Activated naive CD8-positive, alpha-beta T cell treated with anti-CD3 and anti-CD28 coated beads, Interleukin-2, amount 50 U/mL, for 16 hours (primary cell): ENCODE measurements around the gene POU2F3.

ENCODE experiments used
- DNase-seq: peaks from one replicate; pipeline ENCODE4 v3.0.0-alpha.2; 2020; ENCODE audit warnings: low read depth, low spot score

Gene POU2F3

DNA sequence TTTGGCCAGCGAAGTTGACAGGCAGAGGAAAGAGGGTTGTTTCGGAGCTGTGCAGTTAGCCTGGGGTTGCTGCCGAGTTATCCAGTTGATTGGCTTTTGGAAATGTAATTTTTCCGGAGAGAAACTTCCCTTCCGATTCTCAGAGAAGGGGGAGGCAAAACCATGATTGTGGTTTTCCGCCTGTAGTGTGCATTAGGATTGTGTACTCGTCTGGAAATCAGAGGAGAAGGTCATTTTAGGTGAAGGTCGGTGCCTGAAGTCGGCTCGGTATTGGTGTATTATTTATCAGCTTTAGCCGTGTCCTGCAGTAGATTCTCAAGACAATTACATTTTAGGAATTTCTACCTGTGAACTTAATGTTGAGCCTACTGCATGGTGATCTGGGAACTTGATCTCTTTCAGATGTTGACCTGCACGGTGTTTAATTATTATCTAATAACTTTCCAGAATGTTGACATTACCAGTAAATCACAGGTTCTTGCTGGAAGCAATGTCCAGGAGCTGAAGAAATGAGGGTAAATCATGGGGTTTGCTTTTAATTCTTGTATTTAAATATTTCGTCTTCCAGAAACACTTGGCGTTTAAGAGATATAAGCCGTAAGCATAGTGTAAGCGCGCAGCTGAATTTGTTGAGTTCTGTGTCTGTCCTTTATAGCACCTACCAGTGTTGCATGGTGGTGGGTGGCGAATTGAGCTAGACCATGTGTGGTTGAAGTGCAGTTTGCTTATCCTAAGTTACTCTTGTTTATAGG is 97.6 kb downstream of the POU2F3 start:
- no peak for DNase-seq

DNA sequence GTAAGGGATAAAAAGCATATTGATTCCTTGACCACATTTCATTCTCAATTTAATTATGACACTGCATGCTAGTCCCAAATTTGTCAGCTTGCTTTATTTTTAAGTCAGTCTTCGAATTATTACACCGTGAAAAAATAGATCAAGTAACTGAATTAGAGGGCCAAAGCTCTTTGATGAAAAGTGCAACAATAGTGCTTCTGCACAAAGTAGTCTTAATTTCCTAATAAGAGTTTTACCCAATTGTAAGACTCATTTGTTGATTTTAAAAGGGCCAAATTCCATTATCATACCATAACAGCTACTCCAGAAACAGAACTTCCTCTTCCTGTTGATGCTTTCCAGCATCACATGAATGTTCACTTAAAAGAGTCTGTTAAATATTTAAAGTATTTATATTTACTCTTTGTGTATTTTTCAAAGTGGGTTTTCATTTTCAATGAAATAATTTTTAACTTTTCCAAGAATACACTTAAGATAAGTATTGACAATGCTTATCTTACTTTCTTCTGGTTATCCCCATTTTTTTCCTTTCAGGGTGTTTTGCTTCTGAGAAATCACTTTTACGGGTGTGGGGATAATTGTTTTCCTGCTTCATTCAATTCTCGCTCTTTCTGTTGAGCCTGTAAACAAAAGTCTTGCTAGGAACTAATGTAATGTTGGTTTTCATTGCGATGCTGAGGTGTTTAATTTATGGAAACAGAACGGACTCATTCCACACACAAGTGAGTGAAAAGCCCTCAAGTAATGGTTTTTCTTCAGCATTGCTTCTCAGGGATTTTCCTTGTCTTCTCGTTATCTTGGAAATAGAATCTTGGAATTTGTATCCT is 98.4 kb downstream of the POU2F3 start:
- DNase-seq: no peak

DNA sequence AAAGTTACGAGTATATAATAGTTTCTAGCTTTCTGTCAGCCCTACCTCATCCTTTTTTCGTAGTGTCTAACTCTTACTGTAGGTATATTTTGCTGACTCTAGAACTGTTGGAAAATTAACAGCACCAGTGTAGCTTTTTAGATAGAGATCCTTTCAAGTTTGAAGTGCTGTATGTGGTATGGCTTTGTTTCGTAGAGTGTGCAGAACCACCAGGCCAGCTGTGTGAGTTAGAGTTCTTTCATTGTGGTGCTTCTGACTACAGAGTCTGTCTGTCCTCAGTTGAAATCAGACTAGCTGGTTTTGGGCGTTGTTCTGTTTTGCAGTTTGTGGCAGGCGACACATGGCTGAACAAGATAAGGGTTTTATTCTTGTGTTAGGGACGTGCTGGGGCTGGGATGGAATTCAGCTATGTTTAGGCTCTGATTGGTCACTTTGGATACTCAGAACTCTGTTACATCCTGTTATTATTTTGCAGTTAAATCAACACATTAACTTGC is 99.5 kb downstream of the POU2F3 start:
- no peak for DNase-seq

DNA sequence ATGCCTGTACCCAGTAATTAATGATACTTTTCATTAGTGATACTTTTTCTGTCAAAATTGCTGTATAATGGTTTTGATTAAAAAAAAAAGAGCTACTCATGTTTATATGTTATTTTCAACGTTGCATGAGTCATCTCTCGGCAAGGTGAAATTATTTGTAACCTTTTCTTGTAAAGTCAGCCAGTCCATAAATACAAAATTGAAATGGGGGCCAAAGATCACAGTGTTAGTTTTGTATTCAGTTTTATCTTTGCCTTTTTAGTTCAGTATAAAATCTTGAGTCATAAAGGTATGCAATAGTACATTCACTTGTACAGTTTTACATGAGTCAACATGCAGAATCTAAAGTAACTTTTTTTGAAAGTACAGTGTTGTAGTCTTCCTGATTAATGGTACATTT is 100.6 kb downstream of the POU2F3 start:
- no peak for DNase-seq

DNA sequence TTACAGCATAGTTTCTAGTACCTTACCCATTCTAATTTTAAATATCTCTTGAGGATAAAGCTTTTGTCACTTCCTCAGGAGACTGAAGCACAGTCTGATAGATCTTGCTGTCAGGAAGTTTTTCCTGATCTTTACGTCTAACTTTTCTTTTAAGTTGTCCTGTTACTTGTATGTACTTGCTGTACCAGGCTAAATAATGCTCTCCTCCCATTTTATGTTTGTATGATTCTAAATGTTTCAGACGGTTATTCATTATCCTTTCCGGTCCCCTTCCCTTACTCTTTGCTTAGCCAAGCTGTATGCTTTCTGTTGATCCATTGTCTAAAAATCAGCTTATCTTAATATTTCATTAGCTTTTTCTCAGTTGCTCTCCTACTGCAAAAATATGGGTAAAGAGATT is 102.3 kb downstream of the POU2F3 start:
- DNase-seq: no peak

DNA sequence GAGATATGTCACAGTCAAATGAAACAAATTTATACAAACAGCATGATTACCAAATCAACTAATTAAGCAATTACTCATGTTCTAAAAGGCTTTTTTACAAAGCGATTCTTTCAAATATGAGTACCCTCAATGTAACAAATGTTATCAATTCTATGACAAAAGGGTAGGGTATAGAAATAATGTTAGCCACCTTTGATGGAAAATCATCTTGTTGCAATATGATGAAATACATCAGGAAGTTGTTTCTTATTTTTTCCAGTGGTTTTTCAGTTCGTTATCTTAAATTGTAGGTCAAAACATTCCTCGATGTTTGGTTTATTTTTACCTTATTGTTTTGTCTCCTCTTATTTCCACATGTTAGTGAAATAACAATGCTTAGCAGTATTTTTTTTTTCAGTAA is 102.7 kb downstream of the POU2F3 start:
- DNase-seq: no peak

DNA sequence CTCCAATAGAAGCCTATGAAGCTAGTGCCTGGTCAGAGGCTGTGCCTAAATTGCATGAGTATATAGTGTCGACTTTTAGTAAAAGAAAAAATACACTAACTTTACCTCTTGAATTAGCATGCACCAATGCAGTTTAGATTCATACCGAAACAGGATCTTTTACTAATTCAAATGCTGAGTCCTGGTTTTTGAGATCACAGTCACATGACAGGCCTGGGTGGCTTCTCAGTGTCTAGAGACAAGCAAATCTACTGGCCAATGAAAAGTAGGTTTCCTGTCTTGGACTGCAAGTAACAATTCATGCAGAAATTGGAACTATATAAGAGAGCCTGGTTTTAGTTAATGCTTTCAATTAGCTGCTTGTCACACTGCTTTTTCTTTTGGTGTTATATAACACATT is 103.5 kb downstream of the POU2F3 start:
- no peak for DNase-seq

DNA sequence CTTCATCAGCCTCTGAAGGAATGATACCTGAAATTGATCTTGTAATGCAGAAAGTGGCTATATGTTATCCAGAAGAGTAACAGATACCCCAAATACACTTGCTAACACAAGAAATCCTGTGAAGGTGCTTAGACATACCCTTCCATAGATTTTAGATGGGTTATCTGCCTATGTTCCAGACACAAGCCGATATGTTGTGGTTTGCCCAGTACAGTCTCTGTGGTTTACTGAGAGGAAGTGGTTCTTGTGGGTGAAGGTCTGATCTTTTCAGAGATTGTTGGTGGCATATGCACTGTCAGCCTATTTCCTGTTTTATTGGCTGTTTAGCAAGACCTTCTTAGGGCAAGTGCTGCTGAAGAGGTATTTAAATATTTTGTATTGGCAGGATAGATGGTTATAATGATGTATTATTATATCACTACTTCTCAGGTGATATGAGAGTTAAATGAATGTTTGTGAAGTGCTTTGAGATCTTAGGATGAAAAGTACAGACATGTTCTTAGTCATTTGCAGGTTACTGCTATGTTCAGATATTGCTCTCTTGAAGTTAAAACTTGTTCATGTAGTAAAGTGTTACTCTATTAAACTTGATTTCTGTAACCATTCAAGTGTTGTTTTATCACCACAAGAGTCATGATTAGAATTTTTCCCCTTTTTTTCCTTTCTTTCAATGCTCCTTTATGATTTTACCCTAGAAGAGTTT is 104.5 kb downstream of the POU2F3 start:
- DNase-seq: no peak

DNA sequence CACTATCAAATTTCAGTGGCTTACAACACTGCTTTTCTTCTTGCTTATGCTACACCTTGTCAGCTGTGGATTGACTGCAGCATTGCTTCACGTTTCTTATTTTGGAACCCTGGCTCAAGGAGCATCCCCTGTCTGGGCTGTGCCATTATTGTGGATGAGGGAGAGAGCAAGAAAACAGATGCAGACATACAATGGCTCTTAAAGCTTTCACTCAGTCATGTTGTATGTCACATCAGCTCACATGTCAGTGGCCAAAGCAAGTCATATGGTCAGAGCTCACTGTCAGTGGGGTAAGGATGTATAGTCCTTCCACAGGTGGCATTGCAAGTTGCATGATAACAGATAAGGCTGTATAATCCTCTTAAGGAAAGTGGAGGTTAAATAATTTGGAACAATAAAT is 106.3 kb downstream of the POU2F3 start:
- no peak for DNase-seq

DNA sequence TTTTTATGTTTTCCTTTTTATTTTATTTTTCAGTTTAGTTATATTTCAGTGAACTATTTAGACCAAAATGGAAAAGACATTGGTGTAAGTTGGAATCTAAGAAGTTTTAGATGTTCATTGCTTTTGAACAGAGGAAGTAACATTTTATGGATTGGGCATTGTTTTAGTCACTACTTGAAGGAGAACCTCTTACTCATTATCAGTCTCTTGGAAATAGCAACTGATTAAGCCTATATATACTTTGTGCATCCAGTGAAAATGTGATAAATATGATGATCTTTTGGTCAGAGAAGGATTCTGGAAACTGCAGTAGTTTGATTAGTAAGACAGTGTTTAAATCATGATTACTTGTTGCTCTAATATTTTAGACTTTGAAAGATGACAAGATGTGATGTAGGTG is 110.7 kb downstream of the POU2F3 start:
- no peak for DNase-seq

DNA sequence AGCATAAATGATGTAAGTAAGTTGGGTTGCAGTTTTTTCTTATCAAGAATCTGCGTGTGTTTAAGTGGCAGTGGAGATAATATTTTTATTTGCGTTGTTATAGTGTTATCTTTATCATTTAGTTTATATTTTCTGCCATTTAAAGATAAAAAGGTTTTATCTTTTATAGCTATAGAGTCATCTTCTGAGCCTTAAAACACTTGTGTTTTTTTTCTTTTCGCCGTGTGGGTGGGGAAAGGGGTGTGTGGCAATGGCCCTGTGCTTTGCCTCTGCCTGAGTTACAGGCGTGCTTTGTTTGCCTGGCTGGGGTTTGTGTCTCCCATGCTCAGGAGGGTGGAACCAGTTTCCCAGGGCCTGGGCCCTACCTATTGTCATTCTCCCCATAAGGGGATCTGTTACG is 112.5 kb downstream of the POU2F3 start:
- DNase-seq: no peak

DNA sequence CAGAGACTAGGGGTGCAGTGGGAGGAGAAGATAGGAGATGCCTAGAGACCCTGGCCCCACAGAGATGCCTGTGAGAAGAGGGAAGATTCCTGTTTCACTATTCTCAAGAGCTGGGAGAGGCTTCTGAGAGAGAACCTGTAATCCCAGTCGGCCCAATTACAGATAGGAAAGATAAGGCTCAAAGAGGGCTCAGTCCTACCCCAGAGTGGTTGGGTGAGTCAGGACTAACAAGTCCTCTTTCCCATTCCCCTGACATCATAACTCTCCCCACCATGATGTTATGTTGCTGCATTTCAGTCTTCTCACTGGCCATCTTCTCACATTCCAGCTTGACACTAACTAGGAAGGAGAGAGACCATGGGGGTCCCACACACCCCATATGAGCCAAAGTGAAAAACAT is 114.1 kb downstream of the POU2F3 start:
- DNase-seq: no peak

DNA sequence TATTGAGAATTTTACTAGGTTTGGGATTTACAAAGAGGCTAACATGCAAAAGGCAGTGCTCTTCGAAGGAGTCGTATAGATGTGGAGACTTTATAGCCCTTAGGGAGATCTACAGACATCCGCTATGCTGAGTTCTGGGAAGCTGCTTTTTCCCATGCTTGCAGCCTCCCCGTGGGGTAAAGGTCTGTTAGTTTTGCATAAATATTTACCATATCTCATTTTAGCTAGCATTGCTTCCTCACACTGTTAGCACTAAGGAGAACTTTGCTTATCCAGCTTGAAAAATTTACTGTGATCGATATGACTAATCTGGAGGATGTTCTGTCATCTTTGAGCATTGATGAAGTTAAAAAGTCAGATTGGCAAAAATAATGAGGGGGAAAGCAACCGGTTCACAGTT is 114.8 kb downstream of the POU2F3 start:
- DNase-seq: no peak

DNA sequence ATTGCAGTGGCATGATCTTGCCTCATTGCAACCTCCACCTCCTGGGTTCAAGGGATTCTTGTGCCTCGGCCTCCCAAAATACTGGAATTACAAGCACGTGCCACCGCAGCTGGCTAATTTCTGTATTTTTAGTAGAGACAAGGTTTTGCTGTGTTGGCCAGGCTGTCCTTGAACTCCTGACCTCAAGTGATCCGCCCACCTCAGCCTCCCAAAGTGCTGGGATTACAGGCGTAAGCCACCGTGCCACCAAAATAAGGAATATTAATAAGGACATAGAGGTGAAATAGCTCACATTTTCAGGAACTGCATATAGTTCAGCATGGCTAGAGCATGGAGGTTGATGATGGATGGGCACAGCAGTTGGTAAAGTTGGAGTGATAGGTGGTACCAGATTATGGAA is 117.7 kb downstream of the POU2F3 start:
- DNase-seq: no peak

DNA sequence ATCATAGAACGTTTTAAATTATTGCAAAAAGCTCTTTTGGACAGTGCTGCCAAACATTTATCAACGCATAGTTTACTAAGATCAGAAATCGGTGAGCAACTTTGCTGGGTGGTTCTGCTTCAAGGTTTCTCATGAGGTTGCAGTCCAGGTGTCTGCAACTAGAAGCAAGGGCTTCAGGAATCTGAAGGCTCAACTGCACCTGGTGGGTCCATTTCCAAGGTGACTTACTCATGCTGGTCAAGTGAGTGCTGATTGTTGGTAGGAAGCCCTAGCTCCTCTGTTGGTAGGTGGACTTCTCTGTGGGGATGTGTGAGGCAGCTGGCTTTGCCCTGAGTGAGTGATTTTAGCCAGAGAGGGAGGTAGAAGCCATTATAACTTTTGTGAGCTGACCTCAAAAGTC is 118.8 kb downstream of the POU2F3 start:
- no peak for DNase-seq

DNA sequence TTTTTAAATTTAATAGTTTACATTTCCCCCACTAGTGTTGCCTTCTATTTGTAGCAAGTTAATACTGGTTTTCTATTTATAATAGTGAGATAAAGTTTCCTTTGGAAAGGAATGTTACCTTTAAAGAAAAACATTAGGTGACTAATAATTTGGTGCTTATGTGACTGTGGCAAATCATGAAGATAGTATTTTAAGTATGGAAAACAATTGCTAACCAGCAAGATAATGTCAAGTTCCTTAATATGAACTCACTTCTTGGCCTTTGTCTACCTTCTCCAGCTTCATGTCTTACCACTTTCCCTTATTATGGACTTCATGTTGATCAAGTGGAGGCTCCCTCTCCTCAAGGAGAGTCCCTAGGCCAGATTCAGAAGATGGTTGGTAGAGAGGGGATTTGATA is 123.5 kb downstream of the POU2F3 start:
- DNase-seq: no peak

DNA sequence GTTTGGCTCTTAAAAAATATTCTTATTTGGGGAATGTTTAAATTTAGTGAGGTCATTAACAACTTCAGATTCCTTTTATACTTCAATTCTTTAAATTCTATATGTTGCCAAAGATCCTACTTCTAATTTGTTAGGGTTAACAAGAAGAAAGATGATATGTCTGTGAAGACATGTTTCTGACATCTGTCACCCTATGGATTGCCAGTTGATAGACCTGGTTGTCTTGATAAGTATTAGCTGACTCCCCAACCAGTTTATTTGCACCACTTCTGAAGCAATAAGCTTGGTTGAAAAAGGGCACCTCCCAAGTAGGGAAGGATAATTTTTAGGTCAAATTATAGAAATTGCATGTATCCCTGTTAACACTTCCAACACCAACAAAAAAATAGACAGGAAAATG is 125.6 kb downstream of the POU2F3 start:
- DNase-seq: no peak
